MCF 10A (cell line): ENCODE results near the gene SMIM9. TPM values are rescaled to one million over a fixed set of nuclear protein-coding genes. Genes with fewer than 3 reads are reported as not detected.

Experiments used
- BruUV-seq: library from RNA; stranded (reverse); fragments of 400-500 nt; replicated peaks from 2 replicates; lab custom pipeline; 2021; lab: Mats Ljungman, UMichigan
- CTCF ChIA-PET: fragments of 300-600 bp; sonication (Branson Sonifier 250); formaldehyde crosslinking; extraction: SDS; loops from one replicate; lab custom pipeline; 2021; ENCODE audit warnings: antibody characterized with exemption, inconsistent platforms; lab: Yijun Ruan, JAX
- POLR2A ChIA-PET: fragments of 300-600, 350-650 bp; sonication (Branson Sonifier 250); formaldehyde crosslinking; extraction: SDS; loops from one replicate; lab custom pipeline; 2020; ENCODE audit warnings: antibody characterized with exemption, inconsistent platforms; lab: Yijun Ruan, JAX
- DNase-seq: peaks from one replicate; pipeline ENCODE4 v3.0.0-alpha.2; 2018; ENCODE audit not compliant: unreplicated experiment
- H3K27ac Mint-ChIP-seq: one replicate; pipeline ENCODE4 v1.8.0; 2022; ENCODE audit warnings: mild to moderate bottlenecking, low read depth, mixed read lengths; ENCODE audit not compliant: unreplicated experiment
- H3K27me3 Mint-ChIP-seq: one replicate; pipeline ENCODE4 v1.8.0; 2022; ENCODE audit warnings: mixed read lengths; ENCODE audit not compliant: insufficient read depth, unreplicated experiment
- H3K36me3 Mint-ChIP-seq: one replicate; pipeline ENCODE4 v1.8.0; 2022; ENCODE audit warnings: mild to moderate bottlenecking, moderate library complexity, mixed read lengths; ENCODE audit not compliant: insufficient read depth, unreplicated experiment
- H3K4me1 Mint-ChIP-seq: one replicate; pipeline ENCODE4 v1.8.0; 2022; ENCODE audit warnings: mixed read lengths; ENCODE audit not compliant: insufficient read depth, unreplicated experiment
- H3K4me3 Mint-ChIP-seq: one replicate; pipeline ENCODE4 v1.8.0; 2022; ENCODE audit warnings: mild to moderate bottlenecking, moderate library complexity, mixed read lengths; ENCODE audit not compliant: unreplicated experiment
- H3K9me3 Mint-ChIP-seq: one replicate; pipeline ENCODE4 v1.8.0; 2022; ENCODE audit warnings: mixed read lengths; ENCODE audit not compliant: unreplicated experiment
- intact Hi-C: fragments of 100-400 bp; cut with micrococcal nuclease; formaldehyde crosslinking; loops from 2 replicates; pipeline ENCODE4 v1.14.1; 2022
- total RNA-seq: library from RNA; stranded (reverse); gene quantifications from 2 replicates; pipeline ENCODE4 v1.2.3, GENCODE V29; 2022
- TF ChIP-seq, protein P1 (sequence below): fragments of 200-600 bp; IDR thresholded peaks from one replicate; pipeline ENCODE4 v1.8.0; 2022; ENCODE audit warnings: antibody characterized with exemption, mild to moderate bottlenecking; ENCODE audit not compliant: unreplicated experiment

Gene SMIM9
- total RNA-seq, 1 experiment from 2014 or later = not detected

DNA sequence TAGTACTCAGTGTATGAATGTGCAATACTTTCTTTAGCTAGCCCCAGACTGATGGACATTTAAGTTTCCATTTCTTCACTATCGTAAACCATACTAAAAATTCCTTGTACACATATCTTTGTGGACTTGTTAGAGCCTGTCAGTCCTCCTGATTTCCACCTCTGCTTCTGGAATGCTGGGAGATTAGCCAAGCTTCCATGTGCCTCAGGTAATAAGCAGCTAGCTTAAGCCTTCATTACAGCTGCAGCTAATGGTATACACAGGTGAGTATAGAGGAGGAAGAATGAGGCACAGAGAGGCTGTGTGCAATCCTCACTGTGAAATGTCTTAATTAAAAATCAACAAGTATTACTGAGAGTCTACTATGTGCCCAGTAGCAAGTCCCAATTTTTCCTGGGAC, 9.8 kb downstream of the SMIM9 start:
- Mint-ChIP-seq H3K4me1 (no peaks in the 10 kb centered on the region), H3K27me3 (peaks cover 45% of the 10 kb centered on the region), H3K27ac (no peak overlapping the region), H3K36me3 (no peaks in the 10 kb centered on the region), H3K9me3 (no peaks in the 10 kb centered on the region), H3K4me3 (no peak overlapping the region)
- TF ChIP-seq, protein P1, sequence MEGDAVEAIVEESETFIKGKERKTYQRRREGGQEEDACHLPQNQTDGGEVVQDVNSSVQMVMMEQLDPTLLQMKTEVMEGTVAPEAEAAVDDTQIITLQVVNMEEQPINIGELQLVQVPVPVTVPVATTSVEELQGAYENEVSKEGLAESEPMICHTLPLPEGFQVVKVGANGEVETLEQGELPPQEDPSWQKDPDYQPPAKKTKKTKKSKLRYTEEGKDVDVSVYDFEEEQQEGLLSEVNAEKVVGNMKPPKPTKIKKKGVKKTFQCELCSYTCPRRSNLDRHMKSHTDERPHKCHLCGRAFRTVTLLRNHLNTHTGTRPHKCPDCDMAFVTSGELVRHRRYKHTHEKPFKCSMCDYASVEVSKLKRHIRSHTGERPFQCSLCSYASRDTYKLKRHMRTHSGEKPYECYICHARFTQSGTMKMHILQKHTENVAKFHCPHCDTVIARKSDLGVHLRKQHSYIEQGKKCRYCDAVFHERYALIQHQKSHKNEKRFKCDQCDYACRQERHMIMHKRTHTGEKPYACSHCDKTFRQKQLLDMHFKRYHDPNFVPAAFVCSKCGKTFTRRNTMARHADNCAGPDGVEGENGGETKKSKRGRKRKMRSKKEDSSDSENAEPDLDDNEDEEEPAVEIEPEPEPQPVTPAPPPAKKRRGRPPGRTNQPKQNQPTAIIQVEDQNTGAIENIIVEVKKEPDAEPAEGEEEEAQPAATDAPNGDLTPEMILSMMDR = no peak
- ChIA-PET CTCF (interaction anchor here (0.6 to 1.0 kb wide), 2 partner anchors 14 to 16 kb away, joined by 3 to 5 read pairs; no protein-coding TSS in a partner anchor), POLR2A (interaction anchor here (0.7 to 2.2 kb wide), 6 partner anchors 13 to 62 kb away, joined by 3 to 18 read pairs (median 4); partner anchors contain the start of genes DKC1 and MPP1)
- DNase-seq = peak; percentile 88
- intact Hi-C loops = no loop called here
- no TSS peak for BruUV-seq

DNA sequence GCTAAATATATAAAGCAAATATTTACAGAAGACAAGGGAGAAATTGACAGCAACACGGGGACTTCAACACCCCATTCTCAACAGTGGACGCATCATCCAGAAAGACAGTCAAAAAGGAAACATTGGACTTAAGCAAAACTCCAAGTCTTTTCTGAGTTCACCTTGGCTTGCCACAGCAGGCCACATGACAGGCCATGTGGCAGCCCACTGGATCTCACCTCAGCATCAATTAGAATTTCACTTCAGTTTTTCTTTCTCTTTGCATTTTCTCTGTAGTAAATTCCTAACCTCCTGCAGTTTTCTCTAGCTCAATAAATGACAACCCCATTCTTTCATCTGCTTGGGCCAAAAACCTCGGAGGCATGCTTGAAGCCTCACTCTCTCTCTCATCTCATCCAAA, 12.4 kb downstream of the SMIM9 start:
- Mint-ChIP-seq H3K4me1 (no peaks in the 10 kb centered on the region), H3K27ac (no peak overlapping the region), H3K9me3 (no peaks in the 10 kb centered on the region), H3K4me3 (no peak overlapping the region), H3K36me3 (no peaks in the 10 kb centered on the region), H3K27me3 (peaks cover 39% of the 10 kb centered on the region)
- DNase-seq = no peak
- TF ChIP-seq, protein P1 = no peak
- BruUV-seq = no TSS peak
- ChIA-PET POLR2A (interaction anchor here (0.7 to 1.3 kb wide), 4 partner anchors 10 to 335 kb away, joined by 3 to 4 read pairs (median 3); partner anchors contain the start of gene MPP1), CTCF (interaction anchor here (0.9 to 1.1 kb wide), 2 partner anchors 16 to 23 kb away, joined by 3 to 4 read pairs; partner anchors contain the start of gene MPP1)
- intact Hi-C loops = no loop called here

DNA sequence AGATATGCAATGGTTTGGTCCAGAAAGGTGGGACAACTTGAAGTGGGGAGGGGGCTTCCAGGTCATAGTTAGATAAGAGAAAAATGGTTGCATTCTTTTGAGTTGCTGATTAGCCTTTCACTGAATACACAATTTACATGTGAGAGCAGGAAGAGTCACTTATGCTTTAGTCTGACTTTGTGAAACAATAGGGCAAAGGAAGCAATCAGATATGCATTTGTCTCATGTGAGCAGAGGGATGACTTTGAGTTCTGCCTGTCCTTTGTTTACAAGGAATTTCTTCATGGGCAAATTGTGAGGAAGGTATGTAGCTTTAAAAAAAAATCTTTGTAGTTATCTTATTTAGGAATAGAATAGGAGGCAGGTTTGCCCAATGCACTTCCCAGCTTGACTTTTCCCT, 12.9 kb downstream of the SMIM9 start:
- ChIA-PET CTCF (no interaction called here), POLR2A (interaction anchor here (0.7 to 1.3 kb wide), 4 partner anchors 9 to 334 kb away, joined by 3 to 4 read pairs (median 3); partner anchors contain the start of gene MPP1)
- Mint-ChIP-seq H3K27ac (no peak overlapping the region), H3K9me3 (no peaks in the 10 kb centered on the region), H3K4me1 (no peaks in the 10 kb centered on the region), H3K36me3 (no peaks in the 10 kb centered on the region), H3K27me3 (peaks cover 42% of the 10 kb centered on the region), H3K4me3 (no peak overlapping the region)
- TF ChIP-seq, protein P1 = no peak
- intact Hi-C loops = no loop called here
- BruUV-seq = no TSS peak
- DNase-seq = no peak

- no peak for DNase-seq
- TF ChIP-seq, protein P1 = no peak
- H3K4me3 Mint-ChIP-seq = no peak overlapping the region
- peaks cover 53% of the 10 kb centered on the region for H3K27me3 Mint-ChIP-seq
- H3K4me1 Mint-ChIP-seq = no peaks in the 10 kb centered on the region
- ChIA-PET POLR2A (interaction anchor here (1.0 kb wide), 1 partner anchor 8 kb away, joined by 3 read pairs; no protein-coding TSS in a partner anchor), CTCF (no interaction called here)
- intact Hi-C loops = no loop called here
- no TSS peak for BruUV-seq
- H3K27ac Mint-ChIP-seq = no peak overlapping the region
- no peaks in the 10 kb centered on the region for H3K9me3 Mint-ChIP-seq
- H3K36me3 Mint-ChIP-seq = no peaks in the 10 kb centered on the region
Observed at GRCh38 chrX:154819771-154820341, 14.6 kb downstream of the SMIM9 start.
